Thoracic aorta (tissue), 2 donors: ENCODE measurements around the gene DDX25. TPM values are rescaled to one million over a fixed set of nuclear protein-coding genes. Genes with fewer than 3 reads are reported as not detected.
A peak's percentile ranks its signal among the peaks of the same experiment; 100 is the strongest.

Source experiments
- ATAC-seq: fragments of 150-250 bp; one replicate; pipeline ENCODE4 v1.8.0; 2017; ENCODE audit warnings: low read depth; ENCODE audit not compliant: insufficient number of reproducible peaks, low FRiP score
- DNase-seq: peaks from one replicate; pipeline ENCODE4 v3.0.0-alpha.2; 2020; ENCODE audit warnings: low spot score
- H3K27ac ChIP-seq, 2 donors: fragments of 200-600 bp; sonication (generic); 1 replicate in 1 of 2; 2 replicates in 1 of 2; pipeline ENCODE4 v1.5.1; 2016; ENCODE audit warnings: mild to moderate bottlenecking in 2 of 2, moderate library complexity in 2 of 2
- H3K27me3 ChIP-seq: fragments of 200-600 bp; sonication (generic); replicated peaks from 2 replicates; pipeline ENCODE4 v1.6.0; 2016; ENCODE audit warnings: mild to moderate bottlenecking; ENCODE audit not compliant: insufficient read depth
- H3K36me3 ChIP-seq: fragments of 200-600 bp; sonication (generic); one replicate; pipeline ENCODE4 v1.5.1; 2016
- H3K4me1 ChIP-seq, 2 donors: fragments of 200-600 bp; sonication (generic); 1 replicate in 1 of 2; 2 replicates in 1 of 2; pipeline versions ENCODE4 v1.5.1 to v1.6.0; 2016; ENCODE audit warnings: low read depth in 2 of 2, mild to moderate bottlenecking in 1 of 2; ENCODE audit not compliant: control insufficient read depth in 1 of 2
- H3K4me3 ChIP-seq: fragments of 200-600 bp; sonication (generic); 2 replicates; pipeline ENCODE4 v1.5.1; 2016; ENCODE audit warnings: mild to moderate bottlenecking
- H3K9me3 ChIP-seq: fragments of 200-600 bp; sonication (generic); 2 replicates; pipeline ENCODE4 v1.5.1; 2016
- CTCF ChIP-seq: fragments of 200-600 bp; sonication (generic); IDR thresholded peaks from one replicate; pipeline ENCODE4 v1.5.1; 2019; ENCODE audit warnings: antibody characterized with exemption
- total RNA-seq, 2 donors: library from RNA; depleted of rRNA; stranded (reverse); fragments of >200 nt; gene quantifications; one replicate each; pipeline versions ENCODE4 v1.1.0 to v1.2.3, GENCODE V29; 2016

The DDX25 gene
- total RNA-seq, 2 donors from 2014 or later, result not detected

GRCh38 chr11:125916683-125917347 is 12.5 kb downstream of the DDX25 start:
- ATAC-seq (no peak), DNase-seq (no peak)
- no peak for TF ChIP-seq CTCF
- no peak overlapping the region for H3K4me3 ChIP-seq
- H3K9me3 ChIP-seq, result no peaks in the 10 kb centered on the region
- no peaks in the 10 kb centered on the region for H3K36me3 ChIP-seq
- no peaks in the 10 kb centered on the region for H3K4me1 ChIP-seq
- H3K27me3 ChIP-seq, result no peaks in the 10 kb centered on the region
- no peak overlapping the region for H3K27ac ChIP-seq

- no peak for TF ChIP-seq CTCF
- Histone ChIP-seq H3K27ac (no peak overlapping the region), H3K4me3 (no peak overlapping the region), H3K36me3 (no peaks in the 10 kb centered on the region), H3K9me3 (no peaks in the 10 kb centered on the region), H3K4me1 (no peaks in the 10 kb centered on the region), H3K27me3 (no peaks in the 10 kb centered on the region)
- DNase-seq (no peak), ATAC-seq (no peak)
These were observed 14.0 kb downstream of the DDX25 start for GRCh38 chr11:125918140-125918840.

GRCh38 chr11:125921042-125921441 is 16.7 kb downstream of the DDX25 start:
- H3K4me3 ChIP-seq, result no peak overlapping the region
- TF ChIP-seq CTCF, result no peak

GRCh38 chr11:125922156-125922555 is 17.8 kb downstream of the DDX25 start:
- H3K9me3 ChIP-seq, result no peaks in the 10 kb centered on the region
- H3K27ac ChIP-seq, result no peak overlapping the region
- no peak overlapping the region for H3K4me3 ChIP-seq
- no peaks in the 10 kb centered on the region for H3K4me1 ChIP-seq
- DNase-seq (no peak), ATAC-seq (no peak)
- TF ChIP-seq CTCF, result no peak
- H3K36me3 ChIP-seq, result no peaks in the 10 kb centered on the region
- no peaks in the 10 kb centered on the region for H3K27me3 ChIP-seq

More at GRCh38 chr11:125921042-125921441, 16.7 kb downstream of the DDX25 start:
- H3K9me3 ChIP-seq, result no peaks in the 10 kb centered on the region
- ATAC-seq, result no peak
- H3K27me3 ChIP-seq, result no peaks in the 10 kb centered on the region
- no peak overlapping the region for H3K27ac ChIP-seq
- no peaks in the 10 kb centered on the region for H3K36me3 ChIP-seq
- no peak for DNase-seq
- H3K4me1 ChIP-seq, result no peaks in the 10 kb centered on the region

- Histone ChIP-seq H3K27ac (no peak overlapping the region), H3K36me3 (no peaks in the 10 kb centered on the region), H3K4me3 (no peak overlapping the region), H3K9me3 (no peaks in the 10 kb centered on the region), H3K4me1 (no peaks in the 10 kb centered on the region), H3K27me3 (no peaks in the 10 kb centered on the region)
- DNase-seq (no peak), ATAC-seq (peak; percentile 61)
- peak; percentile 63 for TF ChIP-seq CTCF
These were observed 18.8 kb downstream of the DDX25 start for GRCh38 chr11:125923012-125923579.
